Astrocyte (in vitro differentiated cells and primary cell): Measurements from ENCODE around the gene FBXO34. TPM values are rescaled to one million over a fixed set of nuclear protein-coding genes. Genes with fewer than 3 reads are reported as not detected.

Experiments used
- DNase-seq: peaks from one replicate; pipeline ENCODE4 v3.0.0-alpha.2; 2010; ENCODE audit warnings: low read depth
- FAIRE-seq: peaks from 2 replicates; lab custom pipeline; 2011; peaks lifted over from hg19 to GRCh38; lab: Jason Lieb, UNC
- H2AFZ ChIP-seq: 2 replicates; pipeline ENCODE4 v1.6.0; 2012; ENCODE audit warnings: low read depth, low read length, inconsistent platforms
- H3K27ac ChIP-seq: 2 replicates; pipeline ENCODE4 v1.5.1; 2011; ENCODE audit warnings: low read depth, low read length, inconsistent platforms
- H3K27me3 ChIP-seq: 2 replicates; pipeline ENCODE4 v1.6.0; 2011; ENCODE audit warnings: low read length, inconsistent platforms; ENCODE audit not compliant: insufficient read depth
- H3K36me3 ChIP-seq: 2 replicates; pipeline ENCODE4 v1.5.1; 2011; ENCODE audit warnings: low read length, inconsistent platforms; ENCODE audit not compliant: insufficient read depth
- H3K4me1 ChIP-seq: 2 replicates; pipeline ENCODE4 v1.5.1; 2011; ENCODE audit warnings: low read length, inconsistent platforms; ENCODE audit not compliant: insufficient read depth
- H3K4me2 ChIP-seq: 2 replicates; pipeline ENCODE4 v1.6.0; 2012; ENCODE audit warnings: low read length, inconsistent platforms
- H3K4me3 ChIP-seq: 2 replicates; pipeline ENCODE4 v1.5.1; 2011; ENCODE audit warnings: low read depth, mild to moderate bottlenecking, low read length, inconsistent platforms; ENCODE audit not compliant: insufficient read depth
- H3K79me2 ChIP-seq: 2 replicates; pipeline ENCODE4 v1.6.0; 2012; ENCODE audit warnings: mild to moderate bottlenecking, low read length, inconsistent platforms; ENCODE audit not compliant: insufficient read depth
- H3K9ac ChIP-seq: 2 replicates; pipeline ENCODE4 v1.6.0; 2012; ENCODE audit warnings: mild to moderate bottlenecking, low read length, inconsistent platforms
- H3K9me3 ChIP-seq: 2 replicates; pipeline ENCODE4 v1.5.1; 2012; ENCODE audit warnings: low read depth, mild to moderate bottlenecking, low read length, inconsistent platforms; ENCODE audit not compliant: insufficient read depth
- H4K20me1 ChIP-seq: 2 replicates; pipeline ENCODE4 v1.6.0; 2012; ENCODE audit warnings: low read length, inconsistent platforms; ENCODE audit not compliant: insufficient read depth
- H3K27ac Mint-ChIP-seq: one replicate; pipeline ENCODE4 v1.8.0; 2021; ENCODE audit warnings: mild to moderate bottlenecking, mixed read lengths; ENCODE audit not compliant: unreplicated experiment
- H3K27me3 Mint-ChIP-seq: one replicate; pipeline ENCODE4 v1.8.0; 2021; ENCODE audit warnings: low read depth, mixed read lengths; ENCODE audit not compliant: unreplicated experiment
- H3K36me3 Mint-ChIP-seq: one replicate; pipeline ENCODE4 v1.8.0; 2021; ENCODE audit warnings: low read depth, mixed read lengths; ENCODE audit not compliant: unreplicated experiment
- H3K4me1 Mint-ChIP-seq: one replicate; pipeline ENCODE4 v1.8.0; 2021; ENCODE audit warnings: low read depth, mixed read lengths; ENCODE audit not compliant: unreplicated experiment
- H3K4me3 Mint-ChIP-seq: one replicate; pipeline ENCODE4 v1.8.0; 2021; ENCODE audit warnings: mild to moderate bottlenecking, moderate library complexity, mixed read lengths; ENCODE audit not compliant: unreplicated experiment
- H3K9me3 Mint-ChIP-seq: one replicate; pipeline ENCODE4 v1.8.0; 2021; ENCODE audit warnings: mild to moderate bottlenecking, mixed read lengths; ENCODE audit not compliant: unreplicated experiment
- EZH2 ChIP-seq: IDR thresholded peaks from 2 replicates; pipeline ENCODE4 v1.6.1; 2012; ENCODE audit warnings: mild to moderate bottlenecking, low read length, inconsistent platforms; ENCODE audit not compliant: insufficient read depth
- total RNA-seq: library from RNA; stranded (reverse); gene quantifications from 2 replicates; pipeline ENCODE4 v1.2.1, GENCODE V29; 2021
- TF ChIP-seq, protein P1 (sequence below): IDR thresholded peaks from 2 replicates; pipeline ENCODE4 v1.5.1; 2011; ENCODE audit warnings: low read depth, mild to moderate bottlenecking, inconsistent platforms, low read length, moderate library complexity; ENCODE audit not compliant: insufficient read depth

FBXO34 gene
- total RNA-seq, 1 donor from 2014 or later: 23.4 TPM

- Mint-ChIP-seq H3K27ac (no peak overlapping the region), H3K4me1 (peaks cover 9% of the 10 kb centered on the region), H3K36me3 (peaks cover 31% of the 10 kb centered on the region), H3K4me3 (no peak overlapping the region), H3K9me3 (peaks cover 19% of the 10 kb centered on the region), H3K27me3 (no peaks in the 10 kb centered on the region)
- Histone ChIP-seq H3K36me3 (no peaks in the 10 kb centered on the region), H3K4me1 (peaks cover 10% of the 10 kb centered on the region), H3K4me2 (no peak overlapping the region), H4K20me1 (peaks cover 25% of the 10 kb centered on the region), H3K79me2 (peaks cover 10% of the 10 kb centered on the region), H3K27me3 (no peaks in the 10 kb centered on the region), H3K9me3 (peaks cover 15% of the 10 kb centered on the region), H2AFZ (no peak overlapping the region), H3K27ac (no peak overlapping the region), H3K9ac (no peak overlapping the region), H3K4me3 (no peak overlapping the region)
- no peak for TF ChIP-seq EZH2
- TF ChIP-seq, protein P1, sequence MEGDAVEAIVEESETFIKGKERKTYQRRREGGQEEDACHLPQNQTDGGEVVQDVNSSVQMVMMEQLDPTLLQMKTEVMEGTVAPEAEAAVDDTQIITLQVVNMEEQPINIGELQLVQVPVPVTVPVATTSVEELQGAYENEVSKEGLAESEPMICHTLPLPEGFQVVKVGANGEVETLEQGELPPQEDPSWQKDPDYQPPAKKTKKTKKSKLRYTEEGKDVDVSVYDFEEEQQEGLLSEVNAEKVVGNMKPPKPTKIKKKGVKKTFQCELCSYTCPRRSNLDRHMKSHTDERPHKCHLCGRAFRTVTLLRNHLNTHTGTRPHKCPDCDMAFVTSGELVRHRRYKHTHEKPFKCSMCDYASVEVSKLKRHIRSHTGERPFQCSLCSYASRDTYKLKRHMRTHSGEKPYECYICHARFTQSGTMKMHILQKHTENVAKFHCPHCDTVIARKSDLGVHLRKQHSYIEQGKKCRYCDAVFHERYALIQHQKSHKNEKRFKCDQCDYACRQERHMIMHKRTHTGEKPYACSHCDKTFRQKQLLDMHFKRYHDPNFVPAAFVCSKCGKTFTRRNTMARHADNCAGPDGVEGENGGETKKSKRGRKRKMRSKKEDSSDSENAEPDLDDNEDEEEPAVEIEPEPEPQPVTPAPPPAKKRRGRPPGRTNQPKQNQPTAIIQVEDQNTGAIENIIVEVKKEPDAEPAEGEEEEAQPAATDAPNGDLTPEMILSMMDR: no peak
- no peak for FAIRE-seq
- DNase-seq: no peak
Observed at GRCh38 chr14:55313480-55313879, 42.3 kb downstream of the FBXO34 start.

GRCh38 chr14:55314449-55314848, 43.2 kb downstream of the FBXO34 start:
- H3K27me3 ChIP-seq: no peaks in the 10 kb centered on the region
- peaks cover 28% of the 10 kb centered on the region for H4K20me1 ChIP-seq
- peaks cover 14% of the 10 kb centered on the region for H3K79me2 ChIP-seq
- no peaks in the 10 kb centered on the region for H3K27me3 Mint-ChIP-seq
- peaks cover 15% of the 10 kb centered on the region for H3K9me3 ChIP-seq
- peaks cover 31% of the 10 kb centered on the region for H3K36me3 Mint-ChIP-seq
- no peak overlapping the region for H3K4me2 ChIP-seq
- H2AFZ ChIP-seq: no peak overlapping the region
- TF ChIP-seq, protein P1: no peak
- no peak for TF ChIP-seq EZH2
- peaks cover 9% of the 10 kb centered on the region for H3K4me1 ChIP-seq
- no peak overlapping the region for H3K27ac ChIP-seq
- peaks cover 9% of the 10 kb centered on the region for H3K4me1 Mint-ChIP-seq
- DNase-seq: no peak
- H3K4me3 Mint-ChIP-seq: no peak overlapping the region
- no peak overlapping the region for H3K4me3 ChIP-seq
- H3K9me3 Mint-ChIP-seq: peaks cover 19% of the 10 kb centered on the region
- FAIRE-seq: no peak
- H3K9ac ChIP-seq: no peak overlapping the region
- H3K27ac Mint-ChIP-seq: no peak overlapping the region
- no peaks in the 10 kb centered on the region for H3K36me3 ChIP-seq

GRCh38 chr14:55316564-55316963, 45.3 kb downstream of the FBXO34 start:
- no peak overlapping the region for H3K4me3 ChIP-seq
- Mint-ChIP-seq H3K27ac (no peak overlapping the region), H3K4me3 (no peak overlapping the region), H3K9me3 (peaks cover 15% of the 10 kb centered on the region), H3K27me3 (no peaks in the 10 kb centered on the region), H3K36me3 (peaks cover 23% of the 10 kb centered on the region), H3K4me1 (peaks cover 4% of the 10 kb centered on the region)
- H2AFZ ChIP-seq: no peak overlapping the region
- peaks cover 11% of the 10 kb centered on the region for H3K79me2 ChIP-seq
- H3K4me1 ChIP-seq: no peaks in the 10 kb centered on the region
- H3K9ac ChIP-seq: no peak overlapping the region
- H3K36me3 ChIP-seq: peaks cover 2% of the 10 kb centered on the region
- peaks cover 15% of the 10 kb centered on the region for H3K9me3 ChIP-seq
- TF ChIP-seq, protein P1: no peak
- no peak for TF ChIP-seq EZH2
- H4K20me1 ChIP-seq: peaks cover 21% of the 10 kb centered on the region
- no peak overlapping the region for H3K27ac ChIP-seq
- no peaks in the 10 kb centered on the region for H3K27me3 ChIP-seq
- DNase-seq (no peak), FAIRE-seq (no peak)
- no peak overlapping the region for H3K4me2 ChIP-seq
